H1 (cell line): ENCODE measurements around the gene RNF214. TPM values are rescaled to one million over a fixed set of nuclear protein-coding genes. Genes with fewer than 3 reads are reported as not detected.

ENCODE experiments used
- CTCF ChIA-PET: fragments of 300-600 bp; sonication (Branson Sonifier 250); formaldehyde crosslinking; loops from one replicate; lab custom pipeline; 2021; ENCODE audit not compliant: partially characterized antibody; lab: Charles Lee
- POLR2A ChIA-PET: fragments of 300-600 bp; sonication (Branson Sonifier 250); formaldehyde crosslinking; loops from one replicate; lab custom pipeline; 2021; ENCODE audit warnings: inconsistent platforms; ENCODE audit not compliant: partially characterized antibody; lab: Charles Lee
- DNase-seq, 2 experiments: peaks; one replicate each; pipeline versions ENCODE4 v3.0.0 to v3.0.0-alpha.2; 2010 to 2022; ENCODE audit warnings: low spot score in 2 of 2, low read depth in 1 of 2, mixed read lengths in 1 of 2
- FAIRE-seq: peaks from 2 replicates; lab custom pipeline; 2011; peaks lifted over from hg19 to GRCh38; lab: Jason Lieb, UNC
- H2AFZ ChIP-seq: 2 replicates; pipeline ENCODE4 v1.8.1; 2012; ENCODE audit warnings: low read length, inconsistent platforms
- H2AK5ac ChIP-seq: 2 replicates; pipeline ENCODE4 v1.6.1; 2013; ENCODE audit warnings: low read depth, low read length
- H2BK120ac ChIP-seq: replicated peaks from 2 replicates; pipeline ENCODE3; 2013; ENCODE audit warnings: low read depth, low read length, inconsistent platforms
- H2BK12ac ChIP-seq: 2 replicates; pipeline ENCODE4 v1.6.1; 2013; ENCODE audit warnings: low read depth, low read length
- H2BK15ac ChIP-seq: 2 replicates; pipeline ENCODE4 v1.6.1; 2013; ENCODE audit warnings: low read length
- H2BK20ac ChIP-seq: 2 replicates; pipeline ENCODE4 v1.6.1; 2013; ENCODE audit warnings: low read length
- H2BK5ac ChIP-seq: 2 replicates; pipeline ENCODE4 v1.6.1; 2013; ENCODE audit warnings: low read depth, low read length
- H3K14ac ChIP-seq: 2 replicates; pipeline ENCODE4 v1.6.1; 2013; ENCODE audit warnings: inconsistent platforms; ENCODE audit not compliant: insufficient read length
- H3K18ac ChIP-seq: 2 replicates; pipeline ENCODE4 v1.6.1; 2013; ENCODE audit warnings: low read length; ENCODE audit errors: extremely low read depth
- H3K23ac ChIP-seq: 2 replicates; pipeline ENCODE4 v1.6.1; 2013; ENCODE audit warnings: inconsistent platforms; ENCODE audit not compliant: insufficient read length
- H3K23me2 ChIP-seq: 2 replicates; pipeline ENCODE4 v1.6.1; 2013; ENCODE audit warnings: low read depth, low read length
- H3K27ac ChIP-seq: 2 replicates; pipeline ENCODE4 v1.6.1; 2011; ENCODE audit warnings: low read depth, low read length, inconsistent platforms
- H3K27me3 ChIP-seq, 4 experiments: replicated peaks in 1 of 4; 1 replicate in 1 of 4; 2 replicates in 3 of 4; pipeline versions ENCODE4 v1.6.1 to v1.8.1; 2011 to 2013; ENCODE audit warnings: low read length in 3 of 4, mild to moderate bottlenecking in 3 of 4, inconsistent platforms in 2 of 4, mixed read lengths in 2 of 4, moderate library complexity in 1 of 4; ENCODE audit not compliant: control insufficient read depth in 3 of 4, insufficient read depth in 3 of 4; ENCODE audit errors: extremely low read depth in 1 of 4
- H3K36me3 ChIP-seq, 4 experiments: 2 replicates each; pipeline versions ENCODE4 v1.6.1 to v1.8.1; 2011 to 2013; ENCODE audit warnings: mild to moderate bottlenecking in 4 of 4, low read length in 3 of 4, moderate library complexity in 2 of 4, control low read depth in 1 of 4, inconsistent platforms in 1 of 4; ENCODE audit not compliant: insufficient read depth in 4 of 4, control insufficient read depth in 2 of 4
- H3K4ac ChIP-seq: replicated peaks from 2 replicates; pipeline ENCODE3; 2013; ENCODE audit warnings: low read length, low read depth, mixed read lengths, inconsistent platforms; ENCODE audit not compliant: insufficient read length
- H3K4me1 ChIP-seq, 4 experiments: replicated peaks in 1 of 4; 1 replicate in 1 of 4; 2 replicates in 3 of 4; pipeline versions ENCODE4 v1.6.1 to v1.8.1; 2011 to 2013; ENCODE audit warnings: low read length in 3 of 4, inconsistent platforms in 2 of 4, mixed read lengths in 1 of 4; ENCODE audit not compliant: insufficient read depth in 4 of 4, control insufficient read depth in 3 of 4
- H3K4me2 ChIP-seq, 2 experiments: 2 replicates each; pipeline versions ENCODE4 v1.6.1 to v1.8.1; 2011 to 2013; ENCODE audit warnings: low read depth in 2 of 2, low read length in 2 of 2, control low read depth in 1 of 2, inconsistent platforms in 1 of 2, mild to moderate bottlenecking in 1 of 2; ENCODE audit not compliant: insufficient read depth in 1 of 2
- H3K4me3 ChIP-seq, 4 experiments: fragments of 200-600, 300-600 bp in 1 of 4; sonication (generic), shearing (Covaris generic), sonication (Bioruptor Twin) in 1 of 4; 2 replicates each; pipeline versions ENCODE4 v1.5.1 to v1.8.1; 2011 to 2016; ENCODE audit warnings: low read length in 4 of 4, low read depth in 3 of 4, control low read depth in 2 of 4, inconsistent platforms in 2 of 4, mild to moderate bottlenecking in 2 of 4, mixed read lengths in 1 of 4, moderate library complexity in 1 of 4; ENCODE audit not compliant: insufficient read depth in 2 of 4; ENCODE audit errors: extremely low read depth in 1 of 4
- H3K56ac ChIP-seq: replicated peaks from 2 replicates; pipeline ENCODE3; 2013; ENCODE audit warnings: low read depth, mild to moderate bottlenecking, mixed read lengths, low read length, inconsistent platforms; ENCODE audit not compliant: insufficient read length
- H3K79me1 ChIP-seq: 2 replicates; pipeline ENCODE4 v1.6.1; 2013; ENCODE audit warnings: low read depth, low read length, control low read depth
- H3K79me2 ChIP-seq, 2 experiments: 2 replicates each; pipeline versions ENCODE4 v1.6.1 to v1.8.1; 2012 to 2013; ENCODE audit warnings: low read length in 2 of 2, mild to moderate bottlenecking in 2 of 2, inconsistent platforms in 1 of 2; ENCODE audit not compliant: insufficient read depth in 2 of 2, control insufficient read depth in 1 of 2
- H3K9ac ChIP-seq, 4 experiments: replicated peaks in 1 of 4; 1 replicate in 1 of 4; 2 replicates in 3 of 4; pipeline versions ENCODE4 v1.6.1 to v1.8.1; 2011 to 2013; ENCODE audit warnings: low read depth in 3 of 4, low read length in 3 of 4, control low read depth in 2 of 4, mild to moderate bottlenecking in 2 of 4, moderate library complexity in 2 of 4, inconsistent platforms in 1 of 4; ENCODE audit errors: extremely low read depth in 1 of 4
- H3K9me3 ChIP-seq, 2 experiments: 2 replicates each; pipeline versions ENCODE4 v1.6.1 to v1.8.1; 2012 to 2013; ENCODE audit warnings: mild to moderate bottlenecking in 2 of 2, moderate library complexity in 2 of 2, control low read depth in 1 of 2, inconsistent platforms in 1 of 2, low read depth in 1 of 2, low read length in 1 of 2, mixed read lengths in 1 of 2; ENCODE audit not compliant: insufficient read depth in 2 of 2
- H4K20me1 ChIP-seq, 2 experiments: replicated peaks in 1 of 2; 2 replicates each; pipeline versions ENCODE3 to v1.8.1; 2011 to 2013; ENCODE audit warnings: inconsistent platforms in 2 of 2, low read length in 2 of 2, mild to moderate bottlenecking in 1 of 2; ENCODE audit not compliant: insufficient read depth in 2 of 2, control insufficient read depth in 1 of 2
- H4K5ac ChIP-seq: 2 replicates; pipeline ENCODE4 v1.6.1; 2013; ENCODE audit warnings: low read length, low read depth, mixed read lengths, inconsistent platforms; ENCODE audit not compliant: insufficient read length
- H4K8ac ChIP-seq: 2 replicates; pipeline ENCODE4 v1.8.0; 2013; ENCODE audit warnings: mild to moderate bottlenecking, moderate library complexity, low read length, inconsistent platforms; ENCODE audit not compliant: insufficient read depth; ENCODE audit errors: extremely low read depth
- H4K91ac ChIP-seq: replicated peaks from 2 replicates; pipeline ENCODE3; 2013; ENCODE audit warnings: low read length, mixed read lengths, inconsistent platforms; ENCODE audit not compliant: insufficient read length
- BACH1 ChIP-seq: IDR thresholded peaks from 2 replicates; pipeline ENCODE4 v1.6.1; 2012; ENCODE audit warnings: low read length, improper control_type of control experiment
- BRCA1 ChIP-seq: IDR thresholded peaks from 2 replicates; pipeline ENCODE4 v1.6.1; 2012; ENCODE audit warnings: low read depth, low read length, improper control_type of control experiment
- CREB1 ChIP-seq: IDR thresholded peaks from 2 replicates; pipeline ENCODE4 v1.6.1; 2012; ENCODE audit warnings: inconsistent platforms
- CTCF ChIP-seq, 3 experiments: IDR thresholded peaks; 1 replicate in 2 of 3; 2 replicates in 1 of 3; pipeline versions ENCODE4 v1.5.1 to v1.6.1; 2011; ENCODE audit warnings: low read length in 3 of 3, mild to moderate bottlenecking in 3 of 3, inconsistent platforms in 2 of 3, low read depth in 1 of 3, moderate library complexity in 1 of 3; ENCODE audit not compliant: insufficient read depth in 1 of 3; ENCODE audit errors: control extremely low read depth in 1 of 3
- EZH2 ChIP-seq: fragments of 200-600 bp; sonication (generic); IDR thresholded peaks from 2 replicates; pipeline ENCODE4 v1.7.1; 2012; ENCODE audit warnings: low read depth, mild to moderate bottlenecking, moderate library complexity, low read length, inconsistent platforms; ENCODE audit not compliant: severe bottlenecking
- POLR2A ChIP-seq, 2 experiments: IDR thresholded peaks; 1 replicate in 1 of 2; 2 replicates in 1 of 2; pipeline ENCODE4 v1.6.1; 2011; ENCODE audit warnings: low read depth in 2 of 2, low read length in 2 of 2, mild to moderate bottlenecking in 2 of 2; ENCODE audit errors: control extremely low read depth in 1 of 2
- RAD21 ChIP-seq, 2 experiments: IDR thresholded peaks in 1 of 2; conservative IDR thresholded peaks in 1 of 2; 2 replicates each; pipeline ENCODE4 v1.6.1; 2011; ENCODE audit warnings: low read depth in 2 of 2, low read length in 2 of 2, improper control_type of control experiment in 1 of 2, inconsistent platforms in 1 of 2, mild to moderate bottlenecking in 1 of 2, moderate library complexity in 1 of 2
- SP2 ChIP-seq: IDR thresholded peaks from 2 replicates; pipeline ENCODE4 v1.6.1; 2012; ENCODE audit warnings: mild to moderate bottlenecking, low read length, inconsistent platforms
- WGBS, 2 experiments: shearing (Covaris generic) in 1 of 2; methylation state at CpG; one replicate each; pipeline versions ENCODE4 v1.1.6 to v1.1.7; 2013 to 2015; ENCODE audit warnings: low lambda C conversion rate in 2 of 2, mixed read lengths in 2 of 2, inconsistent platforms in 1 of 2, low coverage in 1 of 2, missing lambda C conversion rate in 1 of 2; ENCODE audit not compliant: insufficient replicate concordance in 2 of 2, insufficient coverage in 1 of 2, insufficient read length in 1 of 2; ENCODE audit errors: extremely low coverage in 1 of 2, missing lambda C conversion rate in 1 of 2; 5-methylcytosine and 5-hydroxymethylcytosine counted together
- polyA plus RNA-seq, 7 experiments: library from polyadenylated mRNA; depleted of rRNA in 3 of 7; stranded (reverse) in 5 of 7; unstranded in 2 of 7; fragments of >200 nt in 5 of 7; fragments of 200-250 nt in 2 of 7; gene quantifications; 1 replicate in 5 of 7; 2 replicates in 1 of 7; 4 replicates in 1 of 7; pipeline versions ENCODE4 v1.2.1 to v1.2.3, GENCODE V29; 2011 to 2013; ENCODE audit warnings: missing spikeins in 2 of 7, mixed read lengths in 2 of 7
- total RNA-seq: library from RNA; stranded (reverse); fragmentation: NEBNext Ultra II Directional; extraction: Animal tissue kit (Norgen Biotek cat#: 25700); gene quantifications from 2 replicates; pipeline ENCODE4 v1.2.1, GENCODE V29; 2021

Gene RNF214
- total and polyA plus RNA-seq, 2 of the 8 experiments (the other 6 are each of a cell fraction or from before 2014, with no cell fraction given) = 34.9 to 35.6 TPM

GRCh38 chr11:117226388-117227385, 5.8 kb upstream of the RNF214 start:
- Histone ChIP-seq H2BK20ac (no peak overlapping the region), H3K79me1 (peaks cover 7% of the 10 kb centered on the region; the same call in 1 of the 2 replicates), H3K4me2 (no peak overlapping the region), H3K9ac (no peak overlapping the region), H3K23ac (no peak overlapping the region), H4K91ac (no peak overlapping the region), H2BK120ac (no peak overlapping the region), H3K4ac (no peak overlapping the region), H2AFZ (no peak overlapping the region), H3K9me3 (no peaks in the 10 kb centered on the region), H3K23me2 (peaks cover 4% of the 10 kb centered on the region), H3K56ac (no peak overlapping the region), H3K14ac (no peak overlapping the region), H3K36me3 (peaks cover 7 to 25% (median 16%) of the 10 kb centered on the region in 4 experiments; a peak in 6 of 8 replicates), H2BK12ac (no peak overlapping the region), H4K5ac (no peak overlapping the region), H3K4me1 (peaks cover 0 to 6% (median under 1%) of the 10 kb centered on the region in 4 experiments; a peak in 2 of 7 replicates), H2BK15ac (no peak overlapping the region), H3K27ac (no peak overlapping the region), H3K27me3 (no peaks in the 10 kb centered on the region), H2AK5ac (no peak overlapping the region), H3K4me3 (no peak overlapping the region), H2BK5ac (no peak overlapping the region), H4K8ac (no peak overlapping the region), H3K79me2 (peaks cover 0 to 16% of the 10 kb centered on the region in 2 experiments; a peak in 1 of 4 replicates), H4K20me1 (peaks cover 1 to 2% of the 10 kb centered on the region in 2 experiments), H3K18ac (no peak overlapping the region)
- FAIRE-seq (peak; percentile 71), DNase-seq (no peak)
- ChIA-PET POLR2A (interaction anchor here (0.8 to 6.0 kb wide), 8 partner anchors 10 to 82 kb away, joined by 3 to 53 read pairs (median 5); partner anchors contain the start of genes PAFAH1B2 and SIDT2), CTCF (interaction anchor here (0.6 to 25.0 kb wide), 29 partner anchors 8 to 488 kb away, joined by 3 to 449 read pairs (median 3); partner anchors contain the start of genes APOA1, APOA5, PAFAH1B2 and SIDT2)
- WGBS, 2 experiments = 77% methylated on average over 19 of the region's 19 CpGs; no CpG with 5 or more reads in 1 of the 2 experiments
- TF ChIP-seq CTCF (IDR thresholded peaks at IDR 0.05; ENCODE audit: control extremely low read depth in 1 of 3, insufficient read depth in 1 of 3, low read depth in 1 of 3, low read length in 3 of 3) (peak; percentile 1 to 92 (median 78)), SP2 (no peak), EZH2 (no peak), RAD21 (IDR thresholded peaks at IDR 0.05 in 1 of 2, conservative IDR thresholded peaks at IDR 0.05 in 1 of 2; ENCODE audit: low read depth in 2 of 2, low read length in 2 of 2) (peak; percentile 94), BACH1 (no peak), CREB1 (no peak), BRCA1 (no peak), POLR2A (IDR thresholded peaks at IDR 0.05; ENCODE audit: control extremely low read depth in 1 of 2, low read depth in 2 of 2, low read length in 2 of 2) (no peak)
